HUES64 (cell line): ENCODE data around the gene GDF10.

Experiments used
- H3K27ac ChIP-seq: 2 replicates; pipeline ENCODE4 v1.7.0; 2013; ENCODE audit warnings: low read depth, low read length, inconsistent platforms
- H3K27me3 ChIP-seq: 2 replicates; pipeline ENCODE4 v1.6.1; 2013; ENCODE audit warnings: mild to moderate bottlenecking, low read length; ENCODE audit not compliant: insufficient read depth
- H3K36me3 ChIP-seq: 2 replicates; pipeline ENCODE4 v1.6.1; 2013; ENCODE audit warnings: mild to moderate bottlenecking, low read length; ENCODE audit not compliant: insufficient read depth
- H3K4me1 ChIP-seq: 2 replicates; pipeline ENCODE4 v1.6.1; 2013; ENCODE audit warnings: mild to moderate bottlenecking, low read length, moderate library complexity; ENCODE audit not compliant: insufficient read depth
- H3K4me3 ChIP-seq: 2 replicates; pipeline ENCODE4 v1.5.1; 2013; ENCODE audit warnings: mild to moderate bottlenecking, low read length, moderate library complexity
- H3K9ac ChIP-seq: 2 replicates; pipeline ENCODE4 v1.6.1; 2013; ENCODE audit warnings: mild to moderate bottlenecking, low read depth, low read length
- H3K9me3 ChIP-seq: 2 replicates; pipeline ENCODE4 v1.6.1; 2013; ENCODE audit warnings: low read depth, low read length; ENCODE audit not compliant: insufficient read depth
- WGBS: fragments of 150-250, 120-280 bp; methylation state at CpG from one replicate; pipeline ENCODE4 v1.1.7; 2013; ENCODE audit warnings: missing lambda C conversion rate; 5-methylcytosine and 5-hydroxymethylcytosine counted together

Gene GDF10

DNA sequence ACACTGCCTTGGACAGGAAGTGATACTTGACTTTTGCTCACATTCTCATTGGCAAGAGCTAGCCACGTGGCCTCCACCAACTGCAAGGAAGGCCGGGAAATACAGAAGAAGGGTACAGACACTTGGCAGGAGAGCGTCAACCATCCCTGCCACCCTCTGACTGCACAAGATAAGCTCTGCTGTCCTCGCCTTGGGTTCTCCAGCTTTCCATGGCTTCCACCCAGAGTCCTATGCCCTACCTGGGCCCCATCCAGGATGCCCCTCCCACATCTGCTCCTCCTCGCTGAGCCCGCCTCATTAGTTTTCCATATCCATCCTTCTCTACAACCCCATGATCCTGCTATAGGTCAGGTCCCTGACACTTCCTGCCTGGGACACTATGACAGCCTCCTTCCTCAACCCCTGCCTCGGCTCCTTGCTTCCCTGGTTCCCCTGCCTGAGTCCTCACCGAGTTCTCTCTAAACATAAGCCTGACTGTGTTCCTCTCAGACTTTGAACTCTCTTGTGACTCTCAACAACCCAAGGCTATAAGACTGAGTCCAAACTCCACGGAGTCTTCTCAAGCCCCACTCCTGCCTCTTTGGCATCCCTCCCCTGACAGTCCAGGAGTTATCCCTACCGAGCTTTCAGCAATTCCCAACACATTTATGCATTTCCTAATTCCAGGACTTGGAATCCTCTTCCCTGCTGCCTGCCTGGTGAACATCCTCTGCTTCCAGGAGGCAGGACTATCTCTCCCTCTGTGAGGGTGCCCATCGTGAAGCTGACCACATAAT lies 23.2 kb upstream of the GDF10 start:
- 93% methylated on average over 11 of the region's 11 CpGs for WGBS
- Histone ChIP-seq H3K27me3 (no peaks in the 10 kb centered on the region), H3K4me3 (no peak overlapping the region), H3K27ac (no peak overlapping the region), H3K36me3 (no peaks in the 10 kb centered on the region), H3K4me1 (no peaks in the 10 kb centered on the region), H3K9me3 (peaks cover 4% of the 10 kb centered on the region; the same call in 1 of the 2 replicates), H3K9ac (no peak overlapping the region)

GRCh38 chr10:47277352-47278151 lies 22.4 kb upstream of the GDF10 start:
- no peaks in the 10 kb centered on the region for H3K36me3 ChIP-seq
- 75% methylated on average over 7 of the region's 7 CpGs for WGBS
- H3K4me1 ChIP-seq: no peaks in the 10 kb centered on the region
- no peak overlapping the region for H3K27ac ChIP-seq
- H3K9ac ChIP-seq: no peak overlapping the region
- H3K27me3 ChIP-seq: no peaks in the 10 kb centered on the region
- peaks cover 4% of the 10 kb centered on the region; the same call in 1 of the 2 replicates for H3K9me3 ChIP-seq
- no peak overlapping the region for H3K4me3 ChIP-seq

GRCh38 chr10:47278152-47278473 lies 21.9 kb upstream of the GDF10 start:
- peaks cover 4% of the 10 kb centered on the region; the same call in 1 of the 2 replicates for H3K9me3 ChIP-seq
- no peak overlapping the region for H3K27ac ChIP-seq
- 95% methylated on average over 15 of the region's 15 CpGs for WGBS
- no peaks in the 10 kb centered on the region for H3K27me3 ChIP-seq
- no peaks in the 10 kb centered on the region for H3K36me3 ChIP-seq
- no peaks in the 10 kb centered on the region for H3K4me1 ChIP-seq
- H3K9ac ChIP-seq: no peak overlapping the region
- no peak overlapping the region for H3K4me3 ChIP-seq

DNA sequence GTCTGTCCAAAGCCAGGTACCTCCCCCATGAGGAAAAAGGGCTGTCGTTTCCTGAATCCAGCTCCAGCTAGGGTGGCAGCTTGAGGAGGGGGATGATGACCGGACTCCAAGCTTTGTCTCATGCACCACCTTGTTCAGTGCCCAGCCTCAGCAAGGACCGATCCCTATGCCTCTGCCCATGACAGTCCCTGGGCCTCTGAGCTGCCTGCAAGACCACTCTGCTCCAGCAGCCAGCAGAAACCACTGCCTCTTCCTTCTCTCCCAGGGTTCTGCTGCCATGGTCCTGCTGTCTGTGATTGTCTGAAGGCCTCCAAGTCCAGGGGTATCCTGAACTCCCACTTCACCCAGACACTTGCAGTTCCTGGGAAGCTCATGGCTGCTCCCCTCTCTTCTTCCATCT lies 21.3 kb upstream of the GDF10 start:
- Histone ChIP-seq H3K9ac (no peak overlapping the region), H3K36me3 (no peaks in the 10 kb centered on the region), H3K27ac (no peak overlapping the region), H3K4me3 (no peak overlapping the region), H3K27me3 (no peaks in the 10 kb centered on the region), H3K9me3 (no peaks in the 10 kb centered on the region), H3K4me1 (no peaks in the 10 kb centered on the region)
- WGBS: 92% methylated on average over 3 of the region's 3 CpGs

DNA sequence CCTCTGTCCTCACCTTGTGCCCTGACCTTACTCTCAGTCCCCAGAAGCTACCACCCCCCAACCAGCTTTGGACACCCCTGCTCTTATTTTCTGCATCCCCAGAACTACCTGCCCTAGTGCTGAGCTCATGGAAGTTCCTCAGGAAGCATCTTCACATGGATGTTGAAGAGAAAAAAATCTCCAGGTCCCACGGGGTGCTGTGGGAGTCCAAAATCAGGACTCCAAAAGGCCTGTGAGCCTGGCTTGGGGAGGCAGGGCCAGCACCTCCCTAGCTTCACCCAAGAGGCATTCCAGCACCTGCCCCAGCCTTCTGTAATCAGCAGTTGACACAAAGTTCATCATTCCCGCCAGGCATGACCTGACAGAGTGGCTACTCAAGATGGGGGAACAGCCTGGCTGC lies 20.7 kb upstream of the GDF10 start:
- Histone ChIP-seq H3K4me1 (no peaks in the 10 kb centered on the region), H3K9me3 (no peaks in the 10 kb centered on the region), H3K4me3 (no peak overlapping the region), H3K27me3 (no peaks in the 10 kb centered on the region), H3K27ac (no peak overlapping the region), H3K36me3 (no peaks in the 10 kb centered on the region), H3K9ac (no peak overlapping the region)
- 93% methylated on average over 2 of the region's 2 CpGs for WGBS

DNA sequence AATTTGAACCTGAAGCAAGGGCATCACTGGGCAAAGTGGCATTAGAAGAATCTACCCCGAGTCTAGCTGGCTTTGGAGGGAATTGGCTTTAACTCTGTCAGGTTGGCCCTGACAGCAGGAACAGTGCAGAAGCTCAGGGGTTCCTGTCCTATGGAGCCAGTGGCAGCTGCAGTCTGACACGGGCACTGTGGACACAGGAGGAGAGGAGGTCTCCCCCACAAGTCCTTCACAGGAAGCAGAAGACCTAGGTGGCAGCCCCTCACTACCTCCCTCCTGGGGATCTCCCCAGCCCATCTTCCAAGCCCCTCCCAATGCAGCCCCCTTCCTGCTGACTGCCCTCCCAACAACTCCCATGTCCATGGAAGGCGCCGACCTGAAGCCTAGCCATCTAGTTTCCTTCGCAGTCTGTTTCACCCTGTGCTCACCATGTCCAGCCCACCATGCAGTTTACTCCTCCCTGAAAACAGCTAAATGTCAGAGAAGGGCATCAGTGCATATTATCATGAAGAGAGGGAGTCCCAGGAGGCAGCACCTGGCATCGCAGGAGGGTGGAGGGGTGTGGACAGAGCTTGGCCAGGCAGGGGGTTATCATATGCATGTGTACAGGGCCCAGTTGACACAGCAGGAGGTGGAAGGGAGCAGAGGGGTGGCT lies 17.9 kb upstream of the GDF10 start:
- no peaks in the 10 kb centered on the region for H3K36me3 ChIP-seq
- no peaks in the 10 kb centered on the region for H3K27me3 ChIP-seq
- H3K27ac ChIP-seq: no peak overlapping the region
- H3K4me3 ChIP-seq: no peak overlapping the region
- H3K4me1 ChIP-seq: no peaks in the 10 kb centered on the region
- no peaks in the 10 kb centered on the region for H3K9me3 ChIP-seq
- H3K9ac ChIP-seq: no peak overlapping the region
- WGBS: 90% methylated on average over 6 of the region's 6 CpGs

DNA sequence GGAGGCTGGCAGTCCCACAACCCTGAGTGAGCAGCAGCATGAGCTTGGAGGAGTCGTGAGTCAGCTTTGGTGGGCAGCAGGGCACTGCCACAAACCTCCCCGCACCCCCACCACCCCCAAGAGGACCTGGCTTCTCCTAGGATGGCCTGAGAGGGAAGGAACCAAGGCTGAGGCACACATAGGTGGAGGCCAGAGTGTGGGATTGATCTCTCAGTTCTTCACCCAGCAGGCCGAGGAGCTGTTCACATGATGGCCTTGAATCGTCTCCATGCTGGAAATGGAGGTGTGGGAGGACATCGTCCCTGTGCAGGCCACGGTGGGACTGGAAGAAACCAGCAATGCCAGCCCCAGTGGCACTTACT lies 17.4 kb upstream of the GDF10 start:
- H3K27ac ChIP-seq: no peak overlapping the region
- H3K27me3 ChIP-seq: no peaks in the 10 kb centered on the region
- H3K36me3 ChIP-seq: no peaks in the 10 kb centered on the region
- no peaks in the 10 kb centered on the region for H3K4me1 ChIP-seq
- H3K9me3 ChIP-seq: no peaks in the 10 kb centered on the region
- no peak overlapping the region for H3K4me3 ChIP-seq
- no peak overlapping the region for H3K9ac ChIP-seq
- WGBS: 94% methylated on average over 4 of the region's 6 CpGs

DNA sequence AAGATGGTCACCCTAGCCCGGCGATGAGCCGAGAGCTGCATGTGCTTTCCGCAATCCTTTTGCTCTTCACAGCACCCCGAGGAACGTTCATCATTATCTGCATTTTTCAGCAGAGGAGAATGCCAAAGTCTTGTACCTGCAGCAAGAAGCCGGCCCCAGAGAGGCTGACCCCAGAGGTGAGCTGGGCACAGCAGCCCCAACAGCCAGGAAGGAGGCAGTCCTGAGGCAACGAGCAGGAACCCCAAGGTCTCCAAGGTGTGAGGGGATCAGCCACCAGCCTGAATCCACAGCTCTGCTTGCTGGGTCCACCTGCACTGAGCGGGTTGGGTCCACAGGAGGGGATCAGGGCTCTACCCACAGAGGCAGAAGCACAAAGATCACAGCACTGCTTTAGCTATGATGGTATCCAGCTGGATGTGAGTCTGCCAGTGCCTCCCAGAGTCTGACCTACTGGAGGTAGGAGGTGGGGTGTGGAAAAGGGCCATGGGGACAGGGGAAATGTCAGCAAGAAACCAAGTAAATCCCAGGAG lies 16.8 kb upstream of the GDF10 start:
- Histone ChIP-seq H3K27me3 (no peaks in the 10 kb centered on the region), H3K36me3 (no peaks in the 10 kb centered on the region), H3K9ac (no peak overlapping the region), H3K9me3 (no peaks in the 10 kb centered on the region), H3K27ac (no peak overlapping the region), H3K4me3 (no peak overlapping the region), H3K4me1 (no peaks in the 10 kb centered on the region)
- WGBS: 94% methylated on average over 9 of the region's 9 CpGs

GRCh38 chr10:47283848-47284247 lies 16.1 kb upstream of the GDF10 start:
- H3K4me3 ChIP-seq: no peak overlapping the region
- no peak overlapping the region for H3K9ac ChIP-seq
- H3K27ac ChIP-seq: no peak overlapping the region
- no peaks in the 10 kb centered on the region for H3K36me3 ChIP-seq
- no peaks in the 10 kb centered on the region for H3K9me3 ChIP-seq
- H3K4me1 ChIP-seq: no peaks in the 10 kb centered on the region
- no peaks in the 10 kb centered on the region for H3K27me3 ChIP-seq

GRCh38 chr10:47285381-47286115 lies 14.4 kb upstream of the GDF10 start:
- no peak overlapping the region for H3K4me3 ChIP-seq
- H3K9ac ChIP-seq: no peak overlapping the region
- H3K36me3 ChIP-seq: no peaks in the 10 kb centered on the region
- no peak overlapping the region for H3K27ac ChIP-seq
- no peaks in the 10 kb centered on the region for H3K4me1 ChIP-seq
- WGBS: 77% methylated on average over 8 of the region's 8 CpGs
- no peaks in the 10 kb centered on the region for H3K9me3 ChIP-seq
- no peaks in the 10 kb centered on the region for H3K27me3 ChIP-seq

- Histone ChIP-seq H3K36me3 (no peaks in the 10 kb centered on the region), H3K4me1 (no peaks in the 10 kb centered on the region), H3K27me3 (no peaks in the 10 kb centered on the region), H3K4me3 (no peak overlapping the region), H3K27ac (no peak overlapping the region), H3K9me3 (no peaks in the 10 kb centered on the region), H3K9ac (no peak overlapping the region)
- WGBS: 89% methylated on average over 4 of the region's 4 CpGs
Measured at GRCh38 chr10:47286116-47286505, 13.9 kb upstream of the GDF10 start.
